Stimulated activated CD8-positive, alpha-beta memory T cell treated with anti-CD3 and anti-CD28 coated beads, Interleukin-12 subunit alpha, Interleukin-12 subunit beta, amount 100 ng/mL, for 24 hours (primary cell): Measurements from ENCODE around the gene CCDC88C.
"Not testable (repeated sequence)": the region's sequence is repeated elsewhere in the genome, so short reads cannot be mapped to it uniquely, and the experiment has no call there.

Source experiments
- DNase-seq: peaks from one replicate; pipeline ENCODE4 v3.0.0-alpha.2; 2020; ENCODE audit errors: extremely low read depth

The CCDC88C gene

DNA sequence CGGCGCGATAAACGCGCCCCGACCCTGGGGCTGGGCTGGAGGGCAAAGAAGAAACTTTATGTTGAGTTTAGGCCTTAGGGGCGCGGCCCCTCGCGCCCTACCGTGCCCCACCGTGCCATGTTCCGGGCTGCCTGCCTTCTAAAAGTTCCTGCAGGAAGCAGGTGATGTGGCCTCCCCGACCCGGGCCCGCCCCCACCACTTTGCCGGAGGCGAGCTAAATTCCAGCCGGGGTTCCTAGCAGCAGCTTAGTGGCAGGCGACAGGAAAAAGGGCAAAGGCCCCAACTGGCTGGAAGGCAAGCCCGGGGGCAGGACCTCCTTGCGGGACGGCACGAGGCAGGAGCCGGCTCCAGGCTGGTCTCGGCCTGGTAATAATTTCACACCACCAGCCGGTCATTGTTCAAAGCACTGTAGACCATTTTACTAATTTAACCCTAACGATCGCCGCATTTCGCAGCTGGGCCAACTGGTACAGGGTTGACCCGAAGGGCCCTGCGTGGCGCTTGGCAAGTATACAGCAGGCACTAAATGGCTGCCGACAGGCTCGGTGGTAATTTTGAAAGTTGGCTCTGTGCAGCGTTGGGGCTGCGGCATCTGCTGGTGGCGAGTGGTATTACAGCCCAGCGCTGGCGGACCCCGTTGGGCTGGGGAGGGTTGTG lies 895 bp upstream of the CCDC88C start:
- DNase-seq: no peak

- no peak for DNase-seq
Measured at GRCh38 chr14:91417983-91418386, 365 bp upstream of the CCDC88C start.

GRCh38 chr14:91416744-91417119 lies 888 bp downstream of the CCDC88C start:
- no peak for DNase-seq

DNA sequence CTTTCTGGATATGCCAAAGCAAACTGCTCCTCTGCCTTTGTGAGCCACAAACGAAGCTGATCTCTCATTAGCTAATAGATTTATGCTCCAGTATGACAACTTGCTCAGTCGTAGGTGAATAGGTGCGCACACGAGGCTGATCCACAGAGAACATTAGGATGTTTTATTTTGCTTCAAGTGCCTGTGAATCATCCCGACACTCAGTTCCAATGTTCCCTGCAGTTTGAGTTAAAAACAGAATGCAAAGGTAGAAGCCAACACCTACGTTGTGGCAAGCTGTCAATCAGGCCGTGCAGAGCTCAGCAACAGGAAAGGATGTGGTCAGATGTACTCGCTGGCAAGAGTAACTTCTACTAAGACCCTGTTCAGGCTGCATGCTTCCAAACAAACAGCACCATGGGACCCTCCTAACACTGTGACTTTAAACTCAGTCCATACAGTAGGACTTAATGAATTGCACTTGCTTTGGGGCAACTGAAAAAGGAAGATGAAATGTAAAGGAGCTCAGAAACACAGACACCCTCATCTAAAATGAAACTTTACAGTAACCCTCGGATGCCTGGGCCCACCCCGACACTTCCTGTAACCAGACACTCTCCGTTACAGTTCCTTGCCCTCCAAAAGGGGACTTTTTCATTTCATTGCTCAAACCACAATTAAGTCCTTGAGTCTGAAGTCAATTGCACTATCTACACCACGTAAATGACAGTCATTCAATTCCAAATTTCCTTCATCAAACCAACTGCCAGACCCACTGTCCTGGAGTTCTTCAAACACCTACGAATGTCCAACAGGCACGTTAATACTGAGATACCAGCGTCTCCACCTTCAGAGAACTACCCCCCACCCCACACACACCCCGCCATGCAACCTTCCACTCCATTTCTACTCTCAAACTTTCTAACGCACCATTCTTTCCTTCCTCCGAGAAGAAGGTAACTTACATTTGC lies 1.6 kb downstream of the CCDC88C start:
- DNase-seq: no peak

- DNase-seq: no peak
Measured at GRCh38 chr14:91414475-91414833, 3.2 kb downstream of the CCDC88C start.

- DNase-seq: no peak
Measured at GRCh38 chr14:91413547-91414474, 3.8 kb downstream of the CCDC88C start.

DNA sequence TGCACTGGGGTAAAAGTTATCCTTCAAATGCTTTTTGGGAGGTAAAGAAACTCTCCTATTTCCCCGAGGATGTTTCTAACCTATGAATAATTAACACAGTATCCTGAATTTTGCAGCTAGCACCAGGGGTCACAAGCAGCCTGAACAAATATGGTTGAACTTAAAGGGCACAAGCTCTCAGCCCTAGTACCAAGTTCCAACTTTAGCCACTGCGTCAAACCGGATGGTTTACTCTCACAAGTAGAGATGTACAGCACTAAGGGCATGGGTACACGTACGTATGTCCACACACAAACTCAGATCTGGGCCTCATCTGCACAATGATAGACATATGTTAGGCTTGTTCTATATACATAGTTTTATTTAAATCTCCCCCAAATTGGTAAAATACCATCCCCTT lies 4.7 kb downstream of the CCDC88C start:
- no peak for DNase-seq

- DNase-seq: no peak
Measured at GRCh38 chr14:91410771-91411536, 6.7 kb downstream of the CCDC88C start.

DNA sequence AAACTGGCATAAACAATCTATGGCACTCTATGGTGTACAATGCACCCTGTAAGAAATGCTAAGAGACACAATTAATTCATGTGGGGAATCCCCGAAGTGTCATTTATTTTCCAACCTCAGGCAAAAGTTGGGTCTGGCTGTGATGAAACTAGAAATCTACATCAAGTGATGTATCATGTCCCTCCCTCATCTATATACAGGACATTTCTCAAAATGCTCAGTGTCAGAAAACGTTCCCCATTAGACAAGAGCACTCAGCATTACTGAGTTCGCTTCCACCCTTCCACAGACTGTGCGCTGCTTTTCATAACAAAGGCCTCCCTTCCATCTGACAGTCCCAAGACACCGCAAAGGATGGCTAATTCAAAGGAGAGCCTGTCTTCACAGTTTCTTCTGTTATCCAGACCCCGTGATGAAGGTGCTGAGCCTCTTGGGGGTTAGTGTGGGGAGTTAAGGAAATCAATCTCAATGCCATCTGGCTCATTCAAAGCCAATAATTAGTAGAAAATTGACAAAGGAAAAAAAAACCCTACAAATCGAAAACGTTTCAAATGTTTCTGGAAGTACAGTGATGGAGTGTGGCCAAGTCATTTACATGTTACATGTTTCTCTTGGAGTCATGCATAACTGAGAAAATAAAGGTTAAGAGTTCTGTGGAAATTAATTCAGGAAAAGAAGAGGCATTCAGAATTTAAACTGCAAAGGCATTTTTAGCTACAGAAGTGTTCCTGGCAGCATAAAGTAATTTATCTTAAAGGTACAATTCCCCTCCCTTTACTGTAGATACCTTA lies 7.5 kb downstream of the CCDC88C start:
- DNase-seq: no peak

DNA sequence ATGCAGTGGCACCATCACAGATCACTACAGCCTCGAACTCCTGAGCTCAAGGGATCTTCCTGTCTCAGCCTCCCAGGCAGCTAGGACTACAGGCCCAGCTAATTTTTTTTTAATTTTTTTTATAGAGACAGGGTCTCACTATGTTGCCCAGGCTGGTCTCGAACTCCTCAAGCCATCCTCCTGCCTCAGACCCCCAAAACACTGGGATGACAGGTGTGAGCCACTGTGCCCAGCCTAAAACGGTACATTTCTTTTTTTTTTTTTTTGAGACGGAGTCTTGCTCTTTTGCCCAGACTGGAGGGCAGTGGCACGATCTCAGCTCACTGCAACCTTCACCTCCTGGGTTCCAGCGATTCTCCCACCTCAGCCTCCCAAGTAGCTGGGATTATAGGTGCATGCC lies 8.4 kb downstream of the CCDC88C start:
- DNase-seq: not testable (repeated sequence)

DNA sequence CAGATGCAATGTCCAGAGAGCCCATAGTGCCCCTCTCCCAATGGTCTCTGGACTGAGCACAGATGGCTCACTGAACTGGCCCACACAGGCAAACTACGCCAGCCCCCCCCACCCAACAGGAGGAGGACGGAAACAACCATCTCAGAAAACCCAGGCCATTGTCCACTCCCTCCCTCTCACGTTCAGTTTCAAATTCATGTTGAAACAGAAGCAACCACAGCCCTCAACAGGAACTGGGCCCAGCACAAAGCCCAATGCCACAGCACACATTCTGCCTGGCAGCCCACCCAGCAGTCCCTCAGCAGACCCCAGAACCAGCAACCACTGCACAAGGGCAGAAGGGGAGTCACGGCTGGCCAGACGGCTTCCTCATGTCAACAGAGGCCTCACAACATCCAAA lies 10.6 kb downstream of the CCDC88C start:
- no peak for DNase-seq

GRCh38 chr14:91406451-91406850 lies 11.2 kb downstream of the CCDC88C start:
- no peak for DNase-seq

- DNase-seq: no peak
Measured at GRCh38 chr14:91405724-91406435, 11.7 kb downstream of the CCDC88C start.

- no peak for DNase-seq
Measured at GRCh38 chr14:91405241-91405721, 12.3 kb downstream of the CCDC88C start.

DNA sequence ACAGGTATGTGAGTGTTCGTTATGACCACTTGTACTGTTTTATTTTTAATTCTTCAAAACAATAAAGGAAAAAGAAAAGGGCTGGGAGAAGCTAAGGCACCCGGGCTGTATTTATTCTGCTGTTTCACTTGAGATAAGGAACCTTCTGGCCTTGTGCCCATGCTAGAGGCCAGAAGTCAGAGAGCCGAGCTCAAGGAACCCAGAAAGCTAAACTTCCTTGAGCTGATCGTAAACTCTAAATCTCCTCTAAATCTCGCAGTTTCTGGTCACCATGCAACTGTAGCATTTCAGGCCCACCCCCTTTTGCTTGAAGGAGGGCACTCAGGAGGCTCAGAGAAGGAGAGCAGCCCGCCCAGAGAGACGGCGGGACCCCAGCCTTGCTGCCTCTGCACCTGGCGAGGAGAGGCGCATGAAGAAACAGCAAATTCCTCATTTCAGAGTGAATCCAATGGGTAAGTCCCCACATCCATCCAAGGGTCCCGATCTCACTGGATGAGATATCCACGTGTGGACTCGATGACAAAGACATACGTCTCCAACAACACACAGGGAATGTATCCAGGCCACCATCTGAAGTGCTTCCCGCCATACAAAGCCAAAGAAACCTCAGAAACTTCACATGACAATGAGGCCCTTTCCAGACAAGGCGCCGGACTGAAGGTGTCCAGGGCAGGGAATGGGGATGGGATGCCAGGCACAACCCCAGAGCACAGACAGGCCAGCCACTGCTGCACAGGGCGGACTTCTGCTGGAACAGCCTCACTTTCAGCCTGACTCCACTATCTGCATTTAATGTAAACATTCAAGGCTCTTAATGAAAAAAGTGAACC lies 14.6 kb downstream of the CCDC88C start:
- no peak for DNase-seq

- no peak for DNase-seq
Measured at GRCh38 chr14:91402348-91402747, 15.3 kb downstream of the CCDC88C start.

DNA sequence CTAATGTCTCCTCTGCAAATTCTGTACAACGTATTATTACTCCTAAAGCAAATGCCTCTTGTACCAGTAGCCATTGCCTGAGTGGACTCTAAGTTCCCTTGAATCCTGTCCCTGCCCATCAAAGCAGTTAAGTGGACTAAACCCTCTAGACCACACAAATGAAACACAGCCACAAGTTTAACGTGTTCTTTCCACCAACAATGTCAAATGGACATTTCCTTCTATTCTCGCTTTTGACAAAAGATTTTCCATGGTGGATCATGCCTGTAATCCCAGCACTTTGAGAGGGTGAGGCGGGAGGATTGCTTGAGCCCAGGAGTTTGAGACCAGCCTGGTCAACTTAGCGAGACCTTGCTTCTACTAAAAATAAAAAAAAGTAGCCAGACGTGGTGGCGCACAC lies 15.9 kb downstream of the CCDC88C start:
- no peak for DNase-seq

- DNase-seq: no peak
Measured at GRCh38 chr14:91400696-91401095, 16.9 kb downstream of the CCDC88C start.
